Activated CD4-positive, alpha-beta T cell treated with anti-CD3 and anti-CD28 coated beads for 48 hours (primary cell): ENCODE data around the gene PLD4.

Experiments used
- DNase-seq: peaks from one replicate; pipeline ENCODE4 v3.0.0-alpha.2; 2020

PLD4 gene

GRCh38 chr14:104957146-104958113, 32.8 kb downstream of the PLD4 start:
- no peak for DNase-seq

GRCh38 chr14:104964546-104964945, 39.9 kb downstream of the PLD4 start:
- no peak for DNase-seq

- no peak for DNase-seq
Observed at GRCh38 chr14:104965561-104966231, 41.0 kb downstream of the PLD4 start.

- DNase-seq = no peak
Observed at GRCh38 chr14:104966261-104966865, 41.7 kb downstream of the PLD4 start.

GRCh38 chr14:104966981-104967385, 42.3 kb downstream of the PLD4 start:
- no peak for DNase-seq

- no peak for DNase-seq
Observed at GRCh38 chr14:104967386-104968152, 42.9 kb downstream of the PLD4 start.

- no peak for DNase-seq
Observed at GRCh38 chr14:104968153-104968527, 43.5 kb downstream of the PLD4 start.

- DNase-seq = no peak
Observed at GRCh38 chr14:104968541-104969401, 44.1 kb downstream of the PLD4 start.

- DNase-seq = no peak
Observed at GRCh38 chr14:104969741-104970230, 45.1 kb downstream of the PLD4 start.

GRCh38 chr14:104970231-104971068, 45.8 kb downstream of the PLD4 start:
- no peak for DNase-seq

GRCh38 chr14:104971447-104972240, 47.0 kb downstream of the PLD4 start:
- DNase-seq = no peak

- no peak for DNase-seq
Observed at GRCh38 chr14:104972301-104973134, 47.8 kb downstream of the PLD4 start.

GRCh38 chr14:104973135-104973384, 48.4 kb downstream of the PLD4 start:
- no peak for DNase-seq

- DNase-seq = no peak
Observed at GRCh38 chr14:104973385-104974145, 48.9 kb downstream of the PLD4 start.

- no peak for DNase-seq
Observed at GRCh38 chr14:104974146-104974541, 49.5 kb downstream of the PLD4 start.

- no peak for DNase-seq
Observed at GRCh38 chr14:104974665-104975390, 50.1 kb downstream of the PLD4 start.

- DNase-seq = no peak
Observed at GRCh38 chr14:104975481-104976197, 51.0 kb downstream of the PLD4 start.
